ENCODE results near the gene EBLN1.
"Not testable (repeated sequence)": the region's sequence is repeated elsewhere in the genome, so short reads cannot be mapped to it uniquely, and the experiment has no call there.

The EBLN1 gene

DNA sequence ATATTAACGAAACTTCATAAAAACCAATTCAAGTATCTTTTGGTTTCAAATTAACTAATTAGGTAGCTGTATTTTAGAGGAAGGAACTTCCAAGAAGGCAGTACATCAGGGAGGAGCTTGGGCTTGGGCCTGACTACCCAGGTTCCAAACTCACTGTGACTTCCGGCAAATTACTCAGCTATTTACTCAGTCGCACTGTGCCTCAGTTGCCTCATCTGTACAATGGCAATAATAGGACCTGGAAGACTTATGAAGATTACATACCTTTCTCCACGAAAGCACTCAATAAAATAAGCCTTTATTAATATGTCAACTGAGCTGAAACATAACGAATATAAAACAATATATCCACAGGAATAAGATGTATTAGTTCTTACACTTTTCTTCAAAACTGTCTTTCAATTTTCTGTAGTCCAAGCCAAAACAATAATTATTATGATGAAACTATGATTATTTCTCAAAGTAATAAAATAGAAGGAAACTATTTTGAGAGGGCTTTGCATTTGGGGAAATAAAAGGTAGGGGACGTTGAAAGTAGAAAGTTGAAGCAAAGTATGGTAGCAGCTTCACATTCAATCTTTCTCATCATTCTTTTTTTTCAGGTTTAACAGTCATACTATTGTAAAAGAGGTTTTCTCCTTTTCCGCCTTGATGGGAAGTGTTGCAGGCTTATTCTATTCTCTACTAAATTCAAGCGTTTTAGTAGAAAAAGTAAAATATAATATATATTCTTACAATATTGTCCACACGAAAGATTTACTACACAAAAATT is 10.5 kb upstream of the EBLN1 start:
- no peak for DNase-seq (ENCODE audit: low spot score)

DNA sequence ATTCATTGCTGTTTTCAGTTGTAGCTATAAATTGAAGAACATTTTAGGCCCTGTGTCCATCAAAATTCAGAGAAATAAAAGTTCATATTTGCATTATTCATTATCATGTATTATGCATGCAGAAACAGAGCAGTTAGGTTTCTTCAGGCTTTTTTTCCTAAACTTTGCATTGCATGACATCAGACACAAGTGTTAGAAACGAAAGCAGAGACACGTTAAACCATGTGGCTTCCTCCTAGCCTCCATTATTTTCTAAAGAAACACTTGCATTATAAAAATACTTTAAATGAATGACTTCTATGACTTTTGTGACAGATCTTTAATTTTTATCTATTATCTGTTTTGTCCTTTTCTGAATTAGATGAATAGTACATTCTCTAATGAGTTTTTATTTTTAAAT is 8.8 kb upstream of the EBLN1 start:
- no peak for DNase-seq (ENCODE audit: low spot score)

DNA sequence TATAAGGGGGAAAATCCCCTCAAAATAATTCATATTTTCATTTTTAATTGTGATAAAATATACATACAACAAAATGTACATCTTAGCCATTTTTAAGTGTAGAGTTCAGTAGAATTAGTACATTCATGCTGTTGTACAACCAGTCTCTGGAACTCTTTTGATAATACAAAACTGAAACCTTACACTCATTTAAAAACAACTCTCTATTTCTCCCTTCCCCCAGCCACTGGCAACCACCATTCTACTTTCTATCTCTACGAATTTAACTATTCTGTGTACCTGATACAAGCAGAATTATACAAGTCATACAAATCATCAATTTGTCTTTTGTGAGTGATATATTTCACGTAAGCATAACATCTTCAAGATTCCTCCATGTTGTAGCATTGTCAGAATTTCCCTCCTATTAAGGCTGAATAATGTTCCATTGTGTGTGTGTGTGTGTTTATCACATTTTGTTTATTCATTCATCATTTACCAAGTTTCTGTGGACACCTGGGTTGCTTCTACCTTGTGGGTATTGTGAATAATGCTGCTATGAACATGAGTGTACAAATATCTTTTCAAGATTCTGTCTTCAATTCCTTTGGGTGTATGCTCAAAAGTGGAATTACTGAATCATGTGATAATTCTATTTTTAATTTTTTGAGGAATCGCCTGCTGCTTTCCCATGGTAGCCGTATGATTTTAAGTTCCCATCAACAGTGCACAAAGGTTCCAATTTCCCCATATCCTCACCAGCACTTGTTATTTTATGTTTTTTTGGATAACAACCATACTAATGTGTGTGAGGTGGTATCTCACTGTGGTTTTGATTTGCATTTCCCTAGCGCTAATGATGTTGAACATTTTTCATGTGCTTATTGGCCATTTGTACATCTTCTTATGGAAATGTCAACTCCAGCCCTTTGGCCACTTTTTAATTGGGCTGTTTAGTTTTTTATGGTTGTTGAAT is 4.7 kb upstream of the EBLN1 start:
- DNase-seq (ENCODE audit: low spot score): no peak

DNA sequence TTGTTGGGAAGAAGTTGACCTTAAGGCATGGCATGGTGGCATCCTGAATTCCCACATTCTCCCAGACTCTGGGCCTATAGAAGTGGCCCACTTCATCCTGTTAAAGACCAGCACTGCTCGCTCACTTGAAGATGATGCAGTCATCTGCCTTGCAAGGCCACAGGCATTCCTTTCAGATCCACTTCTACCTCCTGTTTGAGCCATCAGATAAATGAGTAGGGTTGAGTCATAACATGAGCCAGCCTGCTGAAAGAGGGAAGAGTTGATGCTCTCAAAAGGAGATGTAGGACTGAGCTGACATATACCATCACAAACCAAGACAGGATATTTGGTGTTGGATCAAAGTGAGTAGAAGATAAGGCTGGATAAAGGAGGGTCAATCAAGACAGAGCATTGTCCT is 1.5 kb upstream of the EBLN1 start:
- DNase-seq (ENCODE audit: low spot score): peak; percentile 31

DNA sequence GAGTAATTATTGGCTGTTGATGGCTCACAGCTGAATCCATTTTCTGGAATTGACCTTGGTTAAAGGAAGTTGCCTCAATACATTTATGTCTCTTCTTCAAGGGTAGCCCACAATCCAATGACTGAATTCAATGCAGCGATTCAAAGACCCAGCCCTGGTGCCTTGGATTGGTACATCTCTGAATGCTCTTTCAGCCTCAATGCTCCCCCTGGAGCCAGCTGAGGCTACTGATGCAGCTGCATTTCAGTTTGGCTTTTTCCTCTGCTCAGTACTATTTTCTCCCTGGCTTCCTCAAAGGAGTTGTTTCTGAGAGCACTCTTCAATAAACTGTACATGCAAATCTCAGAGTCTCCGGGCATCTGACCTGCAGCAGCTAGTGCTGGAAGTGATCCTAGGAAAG is 633 bp upstream of the EBLN1 start:
- DNase-seq (ENCODE audit: low spot score): no peak

DNA sequence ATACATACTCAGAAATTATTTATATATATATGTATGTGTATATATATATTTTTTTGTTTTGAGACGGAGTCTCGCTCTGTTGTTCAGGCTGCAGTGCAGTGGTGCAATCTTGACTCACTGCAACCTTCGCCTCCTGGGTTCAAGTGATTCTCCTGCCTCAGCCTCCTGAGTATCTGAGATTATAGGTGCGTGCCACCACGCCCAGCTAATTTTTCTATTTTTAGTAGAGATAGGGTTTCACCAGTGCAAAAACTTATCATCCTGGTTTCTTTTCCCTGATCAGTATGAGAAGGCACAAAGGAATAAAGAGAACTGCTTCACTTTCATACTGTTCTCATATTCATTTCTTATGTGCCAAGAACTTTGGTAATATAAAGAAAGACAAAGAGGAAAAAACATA is 731 bp downstream of the EBLN1 start:
- not testable (repeated sequence) for DNase-seq (ENCODE audit: low spot score)

DNA sequence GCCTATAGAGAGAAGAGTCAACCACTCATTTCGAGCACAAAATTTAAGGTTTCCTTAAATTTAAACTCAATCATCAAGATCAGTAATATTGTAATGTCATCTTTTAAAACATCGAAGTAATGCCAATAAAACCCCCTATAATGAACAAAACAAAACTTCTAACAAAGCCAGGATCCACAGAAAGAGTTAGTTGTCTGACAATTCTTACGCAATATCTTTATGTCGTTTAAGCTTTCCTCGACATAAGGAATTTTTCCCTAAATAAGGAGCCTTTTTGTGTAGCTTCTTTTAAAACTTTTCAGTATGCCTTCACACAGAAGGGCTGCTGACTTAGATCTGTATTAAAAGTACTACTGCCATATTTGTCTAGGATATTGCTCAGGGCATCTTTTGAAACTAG is 7.5 kb downstream of the EBLN1 start:
- DNase-seq (ENCODE audit: low spot score): no peak

DNA sequence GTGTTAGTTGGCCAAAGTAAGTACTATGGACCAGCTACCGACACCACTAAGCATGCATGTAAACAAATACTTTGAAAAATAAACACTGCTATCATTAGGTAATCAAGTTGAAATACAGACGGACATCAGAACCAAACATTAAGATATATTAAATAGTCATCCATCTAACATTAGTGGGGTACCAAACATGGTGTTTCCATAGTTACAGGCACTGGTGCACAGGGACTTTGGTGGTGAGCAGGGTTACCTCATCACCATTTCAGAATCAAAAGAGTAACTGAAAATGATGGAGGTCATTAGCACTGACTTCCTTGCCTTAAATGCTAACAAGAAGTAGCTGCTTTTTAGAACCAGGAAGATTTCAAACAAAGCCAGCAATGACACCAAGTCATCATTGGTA is 23.9 kb downstream of the EBLN1 start:
- no peak for DNase-seq (ENCODE audit: low spot score)

DNA sequence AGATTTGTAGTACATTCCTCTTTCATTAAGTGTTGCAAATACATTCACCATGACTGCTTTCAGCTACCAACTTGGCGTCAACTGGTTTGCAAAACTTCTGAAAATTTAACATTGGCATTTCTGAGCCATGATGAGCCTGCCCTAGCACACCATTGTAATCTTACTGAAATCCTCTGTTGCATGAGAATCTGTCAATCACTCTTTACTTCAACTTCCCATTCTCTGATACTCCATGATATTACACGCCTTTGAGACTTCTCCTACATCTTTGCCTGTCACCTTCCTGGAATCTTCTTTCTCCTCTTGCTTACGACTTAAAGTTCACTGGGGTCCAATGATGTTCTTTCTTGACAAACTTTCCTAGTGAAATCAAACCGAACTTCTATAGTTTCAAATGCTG is 32.2 kb downstream of the EBLN1 start:
- no peak for DNase-seq (ENCODE audit: low spot score)

DNA sequence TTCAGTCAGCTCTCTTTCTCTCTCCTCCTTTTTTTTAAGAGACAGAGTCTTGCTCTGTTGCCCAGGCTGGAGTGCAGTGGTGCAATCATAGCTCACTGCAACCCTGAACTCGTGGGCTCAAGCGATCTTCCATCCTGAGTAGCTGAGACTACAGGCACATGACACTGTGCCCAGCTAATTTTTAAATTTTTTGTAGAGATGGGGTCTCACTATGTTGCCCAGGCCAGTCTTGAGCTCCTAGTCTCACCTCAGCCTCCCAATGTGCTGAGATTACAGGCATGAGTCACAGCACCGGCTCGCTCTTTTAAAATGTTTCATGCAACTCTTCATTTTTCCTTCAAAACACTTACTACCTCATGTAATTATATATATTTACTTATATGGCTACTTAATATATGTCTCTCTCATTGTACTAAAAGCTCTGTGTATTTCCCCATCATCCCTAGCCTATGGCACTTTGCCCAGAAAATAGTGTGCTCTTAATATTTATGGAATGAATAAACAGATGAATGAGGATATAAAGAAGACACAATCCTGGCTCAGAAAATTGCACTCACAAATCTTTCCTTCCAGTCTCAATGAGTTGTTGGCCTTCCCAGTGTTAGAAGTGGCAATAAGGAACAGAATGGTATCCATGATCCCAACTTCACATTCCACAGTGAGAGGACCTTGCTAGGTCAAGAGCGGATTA is 33.9 kb downstream of the EBLN1 start:
- DNase-seq (ENCODE audit: low spot score): no peak

DNA sequence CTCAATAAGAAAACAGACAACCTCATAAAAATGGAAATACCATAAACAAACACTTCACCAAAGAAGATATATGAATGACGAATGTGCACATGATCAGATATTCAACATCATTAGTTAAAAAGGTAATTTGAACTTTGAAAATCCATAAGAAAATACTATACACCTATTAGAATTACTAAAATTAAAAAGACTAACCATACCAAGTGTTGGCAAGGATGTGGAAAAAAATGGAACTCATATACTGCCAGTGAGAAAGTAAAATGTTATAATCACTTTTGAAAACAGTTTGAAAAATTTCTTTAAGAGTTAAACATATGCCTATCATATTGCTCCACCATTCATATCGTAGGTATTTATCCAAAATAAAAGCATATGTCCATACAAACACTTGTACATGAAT is 37.1 kb downstream of the EBLN1 start:
- DNase-seq (ENCODE audit: low spot score): no peak

DNA sequence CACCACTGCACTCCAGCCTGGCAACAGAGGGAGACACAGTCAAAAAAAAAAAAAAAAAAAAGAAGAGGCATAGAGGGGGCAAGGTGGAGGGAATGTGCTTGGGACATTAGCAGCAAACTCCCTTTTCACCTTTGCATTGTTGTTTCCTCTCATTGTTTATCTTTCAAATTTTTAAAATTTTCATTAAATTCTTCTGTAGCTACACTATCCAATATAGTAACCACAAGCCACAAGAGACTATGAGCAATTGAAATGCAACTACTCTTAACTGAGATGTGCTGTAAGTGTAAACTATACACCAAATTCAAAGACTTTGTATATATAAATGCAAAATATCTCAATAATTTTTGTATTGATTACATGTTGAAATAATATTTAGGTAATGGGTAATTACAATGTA is 43.4 kb downstream of the EBLN1 start:
- DNase-seq (ENCODE audit: low spot score): no peak

DNA sequence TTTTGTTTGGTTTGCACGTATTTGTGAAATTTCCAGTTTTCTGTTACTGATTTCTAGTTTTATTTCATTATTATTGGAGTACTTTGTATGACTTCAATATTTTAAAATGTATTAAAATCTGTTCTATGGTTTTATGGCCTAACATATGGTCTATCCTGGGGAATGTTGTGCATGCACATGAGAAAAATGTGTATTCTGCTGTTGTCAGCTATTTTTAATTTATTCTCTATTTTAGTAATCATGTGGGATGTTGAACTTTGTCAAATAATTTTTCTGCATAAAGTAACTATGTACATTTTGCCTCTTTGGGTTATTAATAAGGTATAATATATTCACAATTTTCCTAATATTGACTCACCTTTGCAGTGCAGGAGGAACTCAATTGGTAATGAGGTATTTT is 46.7 kb downstream of the EBLN1 start:
- DNase-seq (ENCODE audit: low spot score): no peak

DNA sequence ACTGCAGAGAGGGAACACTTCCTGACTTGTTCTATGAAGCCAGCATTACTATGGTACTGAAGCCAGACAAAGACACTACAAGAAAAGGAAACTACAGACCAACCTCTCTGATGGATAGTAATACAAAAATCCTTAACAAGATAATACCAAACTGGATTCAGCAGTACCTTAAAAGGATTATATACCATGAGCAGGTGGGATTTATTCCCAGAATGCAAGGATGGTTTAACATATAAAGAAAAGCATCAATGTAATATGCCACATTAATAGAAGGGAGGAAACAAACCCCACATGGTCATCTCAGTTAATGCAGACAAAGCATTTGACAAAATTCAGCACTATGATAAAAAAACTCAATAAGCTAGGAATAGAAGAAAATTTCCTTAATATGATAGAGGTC is 47.2 kb downstream of the EBLN1 start:
- DNase-seq (ENCODE audit: low spot score): no peak

DNA sequence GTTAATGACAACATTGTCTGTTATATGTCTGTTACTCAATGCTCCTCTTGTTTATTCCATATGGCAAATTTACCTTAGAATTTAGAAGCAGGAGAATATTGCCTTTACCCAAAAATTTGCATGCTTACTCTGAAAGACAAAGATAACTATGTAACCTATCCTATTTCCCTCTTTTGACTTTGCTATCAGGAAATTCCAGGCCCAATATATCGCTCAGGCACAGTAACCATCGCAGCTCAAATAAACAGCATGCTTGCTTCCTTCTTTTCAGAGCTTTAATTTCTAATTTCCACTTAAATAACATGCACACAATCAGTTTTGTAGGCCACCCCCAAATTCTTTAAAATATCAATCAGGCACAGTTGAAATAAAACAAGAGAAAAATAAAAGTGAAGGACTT is 57.8 kb downstream of the EBLN1 start:
- DNase-seq (ENCODE audit: low spot score): no peak

DNA sequence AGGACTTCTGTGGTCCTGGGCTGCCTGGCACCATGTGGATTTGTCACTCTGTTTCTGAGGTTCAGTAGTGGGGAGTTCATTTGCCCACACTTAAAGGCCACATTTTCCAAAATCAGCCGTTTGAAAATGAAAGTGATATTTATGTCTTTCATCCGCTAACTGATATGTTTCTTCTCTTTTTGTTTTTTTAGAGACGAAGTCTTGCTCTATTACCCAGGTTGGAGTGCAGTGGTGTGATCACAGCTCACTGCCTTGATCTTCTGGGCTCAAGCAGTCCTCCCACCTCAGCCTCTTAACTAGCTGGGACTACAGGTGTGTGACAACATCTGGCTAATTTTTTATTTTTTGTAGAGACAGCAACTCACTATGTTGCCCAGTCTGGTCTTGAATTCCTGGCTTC is 58.6 kb downstream of the EBLN1 start:
- no peak for DNase-seq (ENCODE audit: low spot score)
